Measurements from ENCODE around the gene NNT.
A peak's percentile ranks its signal among the peaks of the same experiment; 100 is the strongest.

Gene NNT

DNA sequence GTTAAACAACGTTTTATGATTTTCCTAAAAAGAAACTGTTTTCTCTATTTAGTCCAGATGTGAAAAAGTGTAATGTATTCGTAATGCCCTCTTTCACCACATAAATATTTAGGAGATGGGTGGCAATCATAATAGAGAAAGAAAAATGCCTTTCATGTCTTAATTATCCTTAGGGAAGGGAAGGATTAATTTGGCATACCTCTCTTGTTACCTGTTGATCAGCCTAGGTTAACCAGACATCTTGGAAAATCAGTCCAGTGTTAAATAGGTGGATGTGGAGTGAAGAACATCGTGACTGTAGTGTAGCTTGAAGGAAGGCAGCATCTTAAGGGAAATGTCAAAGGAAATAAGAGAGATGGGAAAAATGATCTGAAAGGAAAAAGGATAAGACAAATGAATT, 76.2 kb downstream of the NNT start:
- DNase-seq (ENCODE audit: low spot score) = no peak
- ChIA-PET CTCF (no interaction called here), POLR2A (ENCODE audit: low non-redundant PET) (no interaction called here)
- TF ChIP-seq, protein P1, sequence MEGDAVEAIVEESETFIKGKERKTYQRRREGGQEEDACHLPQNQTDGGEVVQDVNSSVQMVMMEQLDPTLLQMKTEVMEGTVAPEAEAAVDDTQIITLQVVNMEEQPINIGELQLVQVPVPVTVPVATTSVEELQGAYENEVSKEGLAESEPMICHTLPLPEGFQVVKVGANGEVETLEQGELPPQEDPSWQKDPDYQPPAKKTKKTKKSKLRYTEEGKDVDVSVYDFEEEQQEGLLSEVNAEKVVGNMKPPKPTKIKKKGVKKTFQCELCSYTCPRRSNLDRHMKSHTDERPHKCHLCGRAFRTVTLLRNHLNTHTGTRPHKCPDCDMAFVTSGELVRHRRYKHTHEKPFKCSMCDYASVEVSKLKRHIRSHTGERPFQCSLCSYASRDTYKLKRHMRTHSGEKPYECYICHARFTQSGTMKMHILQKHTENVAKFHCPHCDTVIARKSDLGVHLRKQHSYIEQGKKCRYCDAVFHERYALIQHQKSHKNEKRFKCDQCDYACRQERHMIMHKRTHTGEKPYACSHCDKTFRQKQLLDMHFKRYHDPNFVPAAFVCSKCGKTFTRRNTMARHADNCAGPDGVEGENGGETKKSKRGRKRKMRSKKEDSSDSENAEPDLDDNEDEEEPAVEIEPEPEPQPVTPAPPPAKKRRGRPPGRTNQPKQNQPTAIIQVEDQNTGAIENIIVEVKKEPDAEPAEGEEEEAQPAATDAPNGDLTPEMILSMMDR (conservative IDR thresholded peaks at IDR 0.05; ENCODE audit: low read depth) = no peak
- H3K27ac ChIP-seq = no peak overlapping the region

DNA sequence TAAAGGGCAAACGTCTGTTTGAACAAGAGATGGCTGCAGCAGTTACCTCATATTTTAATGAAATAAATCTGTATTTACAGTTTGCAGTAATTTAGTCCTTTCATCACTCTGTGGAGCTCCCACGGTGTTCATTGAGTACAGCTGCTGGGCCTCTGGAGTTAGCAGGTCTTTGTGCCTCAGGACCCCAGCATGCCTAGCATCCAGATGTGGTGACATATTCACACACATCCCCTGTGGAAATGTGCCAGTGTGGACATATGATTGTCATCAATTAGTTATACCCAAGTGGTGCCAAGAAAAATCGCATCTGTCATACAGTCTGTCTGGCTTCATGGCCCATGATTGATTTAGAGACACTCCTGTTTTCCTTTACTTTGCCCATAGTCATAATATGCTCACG, 77.3 kb downstream of the NNT start:
- ChIA-PET POLR2A (ENCODE audit: low non-redundant PET) (no interaction called here), CTCF (interaction anchor here (0.7 kb wide), 2 partner anchors 13 to 155 kb away, joined by 3 read pairs; no protein-coding TSS in a partner anchor)
- TF ChIP-seq, protein P1 (conservative IDR thresholded peaks at IDR 0.05; ENCODE audit: low read depth) = no peak
- DNase-seq (ENCODE audit: low spot score) = no peak
- no peak overlapping the region for H3K27ac ChIP-seq

DNA sequence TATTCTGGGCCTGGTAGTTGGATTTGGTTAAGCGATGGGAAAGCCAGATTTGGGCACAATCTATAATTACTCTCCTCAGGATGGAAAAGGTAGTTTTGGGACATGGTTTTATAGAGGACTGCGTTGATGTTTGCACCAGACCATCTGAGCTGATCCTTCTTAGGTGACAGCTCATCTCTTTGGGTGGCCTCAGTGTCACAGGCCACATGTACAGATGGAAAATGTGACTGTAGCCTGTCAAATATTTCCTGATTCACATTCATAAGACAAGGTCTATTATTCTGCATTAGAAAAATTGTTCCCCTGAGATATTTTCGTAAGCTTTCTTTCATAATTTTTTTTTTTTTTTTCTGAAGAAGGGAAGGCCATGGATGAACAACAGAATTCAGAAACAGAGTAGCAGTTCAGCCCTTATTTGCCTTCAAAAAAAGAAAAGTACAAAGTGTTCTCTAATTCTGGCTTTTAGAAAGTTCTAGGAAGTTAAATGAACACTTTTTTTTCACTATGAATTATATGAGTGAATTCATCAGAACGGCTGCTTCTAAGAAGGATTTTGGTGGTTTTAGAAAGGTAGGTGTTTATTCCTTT, 81.0 kb downstream of the NNT start:
- no peak overlapping the region for H3K27ac ChIP-seq
- ChIA-PET POLR2A (ENCODE audit: low non-redundant PET) (no interaction called here), CTCF (no interaction called here)
- no peak for DNase-seq (ENCODE audit: low spot score)
- TF ChIP-seq, protein P1 (conservative IDR thresholded peaks at IDR 0.05; ENCODE audit: low read depth) = no peak

DNA sequence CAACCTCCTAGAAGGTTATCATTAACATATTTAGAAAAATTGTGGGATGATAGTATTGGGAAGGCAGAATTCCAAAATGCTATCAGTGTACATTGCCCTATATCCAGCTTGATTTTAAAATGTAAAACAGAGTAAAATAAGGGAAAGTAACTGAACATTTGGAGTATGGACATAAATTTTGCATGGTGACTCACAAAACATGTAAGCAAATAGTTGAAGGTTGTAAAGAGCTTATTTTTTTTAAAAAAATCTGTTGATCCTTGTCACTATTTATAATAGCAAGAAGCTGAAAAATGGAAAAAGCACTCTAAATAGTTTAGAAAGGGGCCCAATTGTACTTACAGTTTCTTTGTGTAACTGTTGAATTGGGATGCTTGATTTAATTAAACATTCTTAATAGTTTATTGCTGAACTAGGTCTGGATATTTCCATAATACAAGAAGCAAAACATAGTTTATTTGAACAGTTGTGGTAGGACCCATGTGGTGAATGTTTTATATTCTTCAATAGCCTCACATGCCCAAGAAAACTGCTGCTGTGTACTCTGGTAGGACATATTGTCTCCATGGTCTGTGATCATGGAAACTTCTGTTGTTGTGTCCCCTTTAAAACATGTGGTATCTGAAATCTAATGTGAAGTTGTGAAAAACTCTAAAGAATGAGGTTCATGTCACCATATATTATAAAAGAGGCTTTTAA, 82.4 kb downstream of the NNT start:
- CTCF ChIA-PET = interaction anchor here (0.6 kb wide), 1 partner anchor 688 kb away, joined by 5 read pairs; no protein-coding TSS in a partner anchor

DNA sequence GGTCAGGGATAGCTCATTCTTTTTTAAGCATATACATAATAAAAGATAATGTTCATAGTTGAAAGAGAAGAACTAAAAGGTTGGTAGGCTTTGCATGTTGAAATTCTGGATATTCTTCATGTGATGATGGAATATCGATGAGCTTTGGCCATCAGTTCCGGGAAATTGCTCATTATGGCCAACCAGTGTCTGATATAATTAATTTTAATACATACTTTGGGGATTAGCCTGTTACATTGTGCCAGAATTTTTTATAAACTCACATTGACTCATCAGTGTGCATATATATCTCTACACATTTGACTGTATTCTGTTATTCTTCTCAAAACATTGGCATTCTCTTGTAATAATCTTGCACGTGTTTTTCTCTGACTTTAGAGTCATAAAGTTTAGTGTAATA, 84.3 kb downstream of the NNT start:
- no peak overlapping the region for H3K27ac ChIP-seq
- DNase-seq (ENCODE audit: low spot score) = no peak
- ChIA-PET CTCF (no interaction called here), POLR2A (ENCODE audit: low non-redundant PET) (no interaction called here)
- TF ChIP-seq, protein P1 (conservative IDR thresholded peaks at IDR 0.05; ENCODE audit: low read depth) = no peak

More for the DNA sequence above, 82.4 kb downstream of the NNT start:
- TF ChIP-seq, protein P1 (conservative IDR thresholded peaks at IDR 0.05; ENCODE audit: low read depth) = no peak
- H3K27ac ChIP-seq = no peak overlapping the region
- DNase-seq (ENCODE audit: low spot score) = no peak
- POLR2A ChIA-PET (ENCODE audit: low non-redundant PET) = no interaction called here

DNA sequence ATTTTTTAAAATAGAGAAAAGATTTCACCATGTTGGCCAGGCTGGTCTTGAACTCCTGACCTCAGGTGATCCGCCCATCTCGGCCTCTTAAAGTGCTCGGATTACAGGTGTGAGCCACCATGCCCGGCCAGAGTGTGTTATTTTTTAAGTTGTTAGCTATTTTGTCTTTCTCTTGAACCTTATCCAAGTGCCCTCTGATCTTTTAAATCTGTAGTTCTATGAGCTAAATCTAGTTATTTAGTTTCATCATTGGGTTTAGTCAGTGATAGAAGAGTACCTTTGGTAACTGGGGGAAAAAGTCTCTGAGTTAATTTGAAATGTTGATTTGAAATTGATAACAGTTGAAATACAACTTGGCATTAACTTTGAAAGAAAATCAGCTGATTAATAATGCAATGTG, 88.3 kb downstream of the NNT start:
- TF ChIP-seq, protein P1 (conservative IDR thresholded peaks at IDR 0.05; ENCODE audit: low read depth) = no peak
- ChIA-PET POLR2A (ENCODE audit: low non-redundant PET) (no interaction called here), CTCF (no interaction called here)
- DNase-seq (ENCODE audit: low spot score) = no peak
- H3K27ac ChIP-seq = peak overlapping the region; percentile 35; the same call in 1 of the 2 replicates

Measured in RWPE1 (cell line).